Left lung (tissue), 10 donors: Measurements from ENCODE around the gene ACSS3. TPM values are rescaled to one million over a fixed set of nuclear protein-coding genes. Genes with fewer than 3 reads are reported as not detected.
"Not testable (repeated sequence)": the region's sequence is repeated elsewhere in the genome, so short reads cannot be mapped to it uniquely, and the experiment has no call there.

ENCODE experiments used
- ATAC-seq: fragments of 200-7000 bp; cut with Tn5 transposase; one replicate; pipeline ENCODE4 v1.9.1; 2020; ENCODE audit warnings: moderate library complexity
- DNase-seq, 4 donors: peaks; one replicate each; pipeline ENCODE4 v3.0.0-alpha.2; 2013 to 2020
- H3K27ac ChIP-seq, 2 donors: fragments of 200-600 bp; sonication (generic) in 1 of 2; one replicate each; pipeline versions ENCODE4 v1.5.0 to v1.8.0; 2020 to 2021
- H3K27me3 ChIP-seq, 2 donors: fragments of 200-600 bp; sonication (generic) in 1 of 2; one replicate each; pipeline versions ENCODE4 v1.5.0 to v1.8.0; 2020 to 2021
- H3K36me3 ChIP-seq, 2 donors: fragments of 200-600 bp; sonication (generic) in 1 of 2; one replicate each; pipeline versions ENCODE4 v1.5.0 to v1.8.0; 2020 to 2021
- H3K4me1 ChIP-seq, 2 donors: fragments of 200-600 bp; one replicate each; pipeline ENCODE4 v1.8.0; 2021
- H3K4me3 ChIP-seq, 2 donors: fragments of 200-600 bp; sonication (generic) in 1 of 2; one replicate each; pipeline versions ENCODE4 v1.5.0 to v1.8.0; 2020 to 2021; ENCODE audit warnings: mild to moderate bottlenecking in 1 of 2
- H3K9me3 ChIP-seq, 2 donors: fragments of 200-600 bp; sonication (generic) in 1 of 2; one replicate each; pipeline versions ENCODE4 v1.5.0 to v1.8.0; 2020 to 2021
- CTCF ChIP-seq, 2 donors: fragments of 200-600 bp; sonication (generic) in 1 of 2; IDR thresholded peaks; one replicate each; pipeline versions ENCODE4 v1.5.0 to v1.8.0; 2021; ENCODE audit warnings: antibody characterized with exemption in 2 of 2
- intact Hi-C, 2 donors: fragments of 100-400 bp; cut with DNase I; formaldehyde crosslinking; loops; one replicate each; pipeline versions ENCODE4 v1.11.2 to v1.14.2; 2022
- polyA plus RNA-seq, 6 donors: library from polyadenylated mRNA; unstranded; fragments of 120-200 nt; gene quantifications; one replicate each; pipeline ENCODE4 v1.2.1, GENCODE V29; 2013; ENCODE audit not compliant: insufficient read length in 6 of 6
- total RNA-seq, 2 donors: library from RNA; stranded (reverse); fragmentation: NEBNext Ultra II Directional; extraction: Animal tissue kit (Norgen Biotek cat#: 25700); gene quantifications; one replicate each; pipeline ENCODE4 v1.2.1, GENCODE V29; 2021
- donor health status: DM: no; HTN: yes; CAD: no.
- donor health status: DM: no; HTN: no; CAD: no.

ACSS3 gene
- total and polyA plus RNA-seq, 8 donors: 22.9 to 42.7 (median 30.1) TPM

GRCh38 chr12:81207664-81208063, 129.8 kb downstream of the ACSS3 start:
- no peaks in the 10 kb centered on the region for H3K9me3 ChIP-seq
- DNase-seq (no peak), ATAC-seq (no peak)
- no peak for TF ChIP-seq CTCF (IDR thresholded peaks at IDR 0.05)
- H3K36me3 ChIP-seq: no peaks in the 10 kb centered on the region
- H3K27me3 ChIP-seq: no peaks in the 10 kb centered on the region
- no peak overlapping the region for H3K4me3 ChIP-seq
- no peak overlapping the region for H3K27ac ChIP-seq
- H3K4me1 ChIP-seq: no peaks in the 10 kb centered on the region
- intact Hi-C loops: no loop called here

GRCh38 chr12:81208187-81208911, 130.5 kb downstream of the ACSS3 start:
- TF ChIP-seq CTCF (IDR thresholded peaks at IDR 0.05): no peak
- H3K27ac ChIP-seq: no peak overlapping the region
- H3K4me3 ChIP-seq: no peak overlapping the region
- no peaks in the 10 kb centered on the region for H3K4me1 ChIP-seq
- DNase-seq (no peak), ATAC-seq (no peak)
- H3K9me3 ChIP-seq: no peaks in the 10 kb centered on the region
- H3K27me3 ChIP-seq: no peaks in the 10 kb centered on the region
- intact Hi-C loops: no loop called here
- H3K36me3 ChIP-seq: no peaks in the 10 kb centered on the region

GRCh38 chr12:81209012-81209411, 131.1 kb downstream of the ACSS3 start:
- Histone ChIP-seq H3K36me3 (no peaks in the 10 kb centered on the region), H3K27me3 (no peaks in the 10 kb centered on the region), H3K9me3 (no peaks in the 10 kb centered on the region), H3K4me1 (no peaks in the 10 kb centered on the region), H3K4me3 (no peak overlapping the region), H3K27ac (no peak overlapping the region)
- no peak for TF ChIP-seq CTCF (IDR thresholded peaks at IDR 0.05)
- no peak for DNase-seq
- intact Hi-C loops: no loop called here
- ATAC-seq: no peak

GRCh38 chr12:81209772-81210225, 131.9 kb downstream of the ACSS3 start:
- H3K27ac ChIP-seq, H3K9me3 ChIP-seq, ATAC-seq, DNase-seq, intact Hi-C loops, H3K27me3 ChIP-seq, H3K4me3 ChIP-seq, H3K4me1 ChIP-seq, H3K36me3 ChIP-seq: not testable (repeated sequence)

GRCh38 chr12:81211306-81211705, 133.4 kb downstream of the ACSS3 start:
- Histone ChIP-seq H3K27ac (no peak overlapping the region), H3K4me1 (no peaks in the 10 kb centered on the region), H3K4me3 (no peak overlapping the region), H3K27me3 (no peaks in the 10 kb centered on the region), H3K36me3 (no peaks in the 10 kb centered on the region), H3K9me3 (no peaks in the 10 kb centered on the region)
- no peak for DNase-seq
- ATAC-seq: no peak
- intact Hi-C loops: no loop called here
- no peak for TF ChIP-seq CTCF (IDR thresholded peaks at IDR 0.05)
